ENCODE results near the gene LRPAP1. TPM values are rescaled to one million over a fixed set of nuclear protein-coding genes. Genes with fewer than 3 reads are reported as not detected.

Gene LRPAP1
- total RNA-seq, 1 donor from 2014 or later: 147 TPM

DNA sequence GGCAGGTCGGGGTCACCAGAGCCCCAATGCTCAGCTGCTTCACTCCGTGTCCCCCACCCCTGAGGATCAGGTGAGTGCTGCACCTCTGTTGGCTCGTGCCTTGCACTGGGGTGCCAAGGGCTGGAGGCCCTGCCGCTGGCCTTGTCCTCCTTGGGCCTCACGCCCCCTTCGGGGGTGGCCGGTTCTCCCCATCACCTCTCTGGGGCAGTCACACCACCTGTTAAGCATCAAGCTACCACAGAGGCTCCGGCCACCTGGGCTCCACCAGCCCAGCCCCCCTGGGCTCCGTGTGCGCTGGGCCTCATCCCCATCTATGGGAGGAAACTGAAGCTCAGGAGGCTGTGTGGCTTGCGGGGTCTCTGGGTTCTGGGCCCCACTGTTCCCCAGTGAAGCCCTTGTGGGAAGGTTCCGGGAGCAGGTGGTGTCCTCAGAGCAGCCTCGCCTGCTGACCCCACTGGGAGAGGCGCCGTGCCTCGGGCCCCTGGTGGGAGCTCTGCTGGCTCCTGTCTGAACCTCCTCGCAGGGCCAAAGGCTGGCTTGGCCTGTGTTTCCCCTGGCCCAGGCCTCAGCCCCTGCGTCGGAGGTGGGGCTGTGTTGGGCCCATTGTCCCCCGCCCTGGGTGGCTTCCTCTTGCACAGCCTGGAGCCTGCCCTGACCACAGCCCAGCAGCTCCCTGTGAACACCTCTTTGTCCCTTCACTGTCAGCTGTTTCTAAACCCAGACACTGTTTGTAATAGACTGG lies 38.3 kb downstream of the LRPAP1 start:
- DNase-seq (ENCODE audit: low read depth): no peak
- Histone ChIP-seq H3K36me3 (ENCODE audit: control insufficient read depth, insufficient read depth, low read length) (no peaks in the 10 kb centered on the region), H3K27me3 (ENCODE audit: control insufficient read depth, insufficient read depth, low read length) (peaks cover 26% of the 10 kb centered on the region), H3K4me3 (ENCODE audit: low read depth, low read length) (no peak overlapping the region)
- TF ChIP-seq, protein P1, sequence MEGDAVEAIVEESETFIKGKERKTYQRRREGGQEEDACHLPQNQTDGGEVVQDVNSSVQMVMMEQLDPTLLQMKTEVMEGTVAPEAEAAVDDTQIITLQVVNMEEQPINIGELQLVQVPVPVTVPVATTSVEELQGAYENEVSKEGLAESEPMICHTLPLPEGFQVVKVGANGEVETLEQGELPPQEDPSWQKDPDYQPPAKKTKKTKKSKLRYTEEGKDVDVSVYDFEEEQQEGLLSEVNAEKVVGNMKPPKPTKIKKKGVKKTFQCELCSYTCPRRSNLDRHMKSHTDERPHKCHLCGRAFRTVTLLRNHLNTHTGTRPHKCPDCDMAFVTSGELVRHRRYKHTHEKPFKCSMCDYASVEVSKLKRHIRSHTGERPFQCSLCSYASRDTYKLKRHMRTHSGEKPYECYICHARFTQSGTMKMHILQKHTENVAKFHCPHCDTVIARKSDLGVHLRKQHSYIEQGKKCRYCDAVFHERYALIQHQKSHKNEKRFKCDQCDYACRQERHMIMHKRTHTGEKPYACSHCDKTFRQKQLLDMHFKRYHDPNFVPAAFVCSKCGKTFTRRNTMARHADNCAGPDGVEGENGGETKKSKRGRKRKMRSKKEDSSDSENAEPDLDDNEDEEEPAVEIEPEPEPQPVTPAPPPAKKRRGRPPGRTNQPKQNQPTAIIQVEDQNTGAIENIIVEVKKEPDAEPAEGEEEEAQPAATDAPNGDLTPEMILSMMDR (IDR thresholded peaks at IDR 0.05; ENCODE audit: insufficient read depth, low read length, poor library complexity, severe bottlenecking): no peak

- TF ChIP-seq, protein P1 (IDR thresholded peaks at IDR 0.05; ENCODE audit: insufficient read depth, low read length, poor library complexity, severe bottlenecking): no peak
- DNase-seq (ENCODE audit: low read depth): no peak
- peaks cover 26% of the 10 kb centered on the region for H3K27me3 ChIP-seq (ENCODE audit: control insufficient read depth, insufficient read depth, low read length)
- no peaks in the 10 kb centered on the region for H3K36me3 ChIP-seq (ENCODE audit: control insufficient read depth, insufficient read depth, low read length)
- no peak overlapping the region for H3K4me3 ChIP-seq (ENCODE audit: low read depth, low read length)
Observed at GRCh38 chr4:3492741-3493719, 39.2 kb downstream of the LRPAP1 start.

DNA sequence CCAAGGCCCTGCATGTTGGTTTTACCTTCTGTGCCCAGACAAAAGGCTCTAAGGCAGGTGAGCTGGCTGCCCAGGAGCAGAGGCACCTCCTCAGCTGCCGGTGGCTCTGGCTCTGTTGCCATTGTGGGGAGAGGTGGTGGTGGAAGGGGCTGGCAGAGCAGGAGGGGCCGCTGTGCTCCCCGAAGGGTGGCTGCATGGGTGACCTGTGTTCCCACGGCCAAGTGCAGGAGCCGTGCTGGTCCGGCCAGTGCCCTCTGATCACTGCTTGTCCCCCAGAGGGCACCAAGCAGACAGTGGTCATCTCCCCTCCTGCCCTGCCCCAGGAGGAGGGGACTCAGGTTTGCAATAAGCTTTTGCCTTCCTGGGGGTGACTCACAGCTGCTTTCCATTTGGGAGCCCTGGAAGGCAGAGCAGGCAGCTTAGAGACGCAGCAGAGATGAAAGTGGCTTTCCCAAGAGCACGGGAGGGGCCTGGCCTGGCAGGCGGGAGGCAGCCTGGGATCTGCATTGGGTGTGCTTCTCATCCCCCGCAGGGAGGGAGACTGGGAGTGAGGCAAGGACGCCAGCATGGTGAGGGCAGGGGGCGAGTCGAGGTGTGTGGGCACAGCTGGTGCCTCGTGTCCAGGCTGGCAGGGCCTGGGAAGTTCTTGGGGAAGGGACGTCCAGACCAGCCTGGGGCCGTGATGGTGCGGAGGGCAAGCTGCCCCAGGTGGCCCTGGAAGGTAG lies 40.4 kb downstream of the LRPAP1 start:
- TF ChIP-seq, protein P1 (IDR thresholded peaks at IDR 0.05; ENCODE audit: insufficient read depth, low read length, poor library complexity, severe bottlenecking): no peak
- Histone ChIP-seq H3K36me3 (ENCODE audit: control insufficient read depth, insufficient read depth, low read length) (no peaks in the 10 kb centered on the region), H3K27me3 (ENCODE audit: control insufficient read depth, insufficient read depth, low read length) (peaks cover 26% of the 10 kb centered on the region), H3K4me3 (ENCODE audit: low read depth, low read length) (no peak overlapping the region)
- peak; percentile 21 for DNase-seq (ENCODE audit: low read depth)

DNA sequence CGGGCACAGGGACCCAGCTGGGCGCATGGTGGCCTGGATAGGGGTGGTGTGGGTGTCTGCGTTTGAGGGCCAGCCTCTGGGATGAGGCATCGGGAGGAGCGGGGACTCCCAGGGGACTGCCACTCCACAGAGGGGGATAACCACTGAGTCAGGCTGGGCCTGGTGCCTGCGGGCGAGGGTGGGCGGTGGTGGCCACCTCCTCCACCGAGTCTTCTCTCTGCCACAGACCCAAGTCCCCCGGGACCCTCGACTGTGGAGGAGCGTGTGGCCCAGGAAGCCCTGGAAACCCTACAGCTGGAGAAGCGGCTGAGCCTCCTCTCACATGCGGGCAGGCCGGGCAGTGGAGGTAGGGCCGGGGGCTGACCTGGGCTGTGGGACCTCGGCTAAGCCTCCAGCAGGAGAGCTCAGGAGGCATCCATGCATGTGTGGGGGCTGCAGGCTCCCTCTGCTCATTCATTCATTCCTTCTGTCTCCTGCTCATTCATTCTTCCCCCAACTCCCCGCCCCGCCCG lies 42.7 kb downstream of the LRPAP1 start:
- DNase-seq (ENCODE audit: low read depth): no peak
- TF ChIP-seq, protein P1 (IDR thresholded peaks at IDR 0.05; ENCODE audit: insufficient read depth, low read length, poor library complexity, severe bottlenecking): no peak
- H3K36me3 ChIP-seq (ENCODE audit: control insufficient read depth, insufficient read depth, low read length): no peaks in the 10 kb centered on the region
- no peak overlapping the region for H3K4me3 ChIP-seq (ENCODE audit: low read depth, low read length)
- H3K27me3 ChIP-seq (ENCODE audit: control insufficient read depth, insufficient read depth, low read length): peaks cover 26% of the 10 kb centered on the region

DNA sequence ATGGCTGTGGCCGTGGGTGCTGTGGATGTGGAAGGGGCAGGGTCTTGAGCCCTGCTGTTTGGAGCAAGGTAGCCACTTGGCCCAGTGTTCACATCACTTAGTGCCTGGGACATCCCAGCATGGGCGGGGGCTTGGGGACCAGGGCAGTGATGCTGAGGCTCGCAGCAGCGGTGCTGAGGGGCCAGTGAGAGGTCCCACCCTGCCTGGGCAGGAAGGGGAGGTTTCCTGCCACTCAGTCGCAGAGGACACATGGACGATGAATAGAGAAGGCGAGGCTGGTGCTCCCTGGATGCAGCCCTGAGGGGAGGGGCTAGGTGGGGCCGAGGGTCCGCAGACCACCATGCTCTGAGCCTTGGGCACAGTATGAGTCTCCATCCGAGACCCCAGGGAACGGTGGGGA lies 43.4 kb downstream of the LRPAP1 start:
- TF ChIP-seq, protein P1 (IDR thresholded peaks at IDR 0.05; ENCODE audit: insufficient read depth, low read length, poor library complexity, severe bottlenecking): no peak
- Histone ChIP-seq H3K36me3 (ENCODE audit: control insufficient read depth, insufficient read depth, low read length) (no peaks in the 10 kb centered on the region), H3K4me3 (ENCODE audit: low read depth, low read length) (no peak overlapping the region), H3K27me3 (ENCODE audit: control insufficient read depth, insufficient read depth, low read length) (peaks cover 20% of the 10 kb centered on the region)
- no peak for DNase-seq (ENCODE audit: low read depth)
